OCI-LY7 (cell line): ENCODE measurements around the gene PPL. TPM values are rescaled to one million over a fixed set of nuclear protein-coding genes. Genes with fewer than 3 reads are reported as not detected.

ENCODE experiments used
- BruUV-seq: library from RNA; stranded (reverse); fragments of 400-500 nt; replicated peaks from 2 replicates; lab custom pipeline; 2021; lab: Mats Ljungman, UMichigan
- CTCF ChIA-PET: fragments of 300-600 bp; sonication (Branson Sonifier 250); formaldehyde crosslinking; loops from one replicate; lab custom pipeline; 2022; ENCODE audit warnings: antibody characterized with exemption; ENCODE audit not compliant: unreplicated experiment; lab: Charles Lee
- POLR2A ChIA-PET: fragments of 300-600 bp; sonication (Branson Sonifier 250); formaldehyde crosslinking; loops from one replicate; lab custom pipeline; 2022; ENCODE audit warnings: antibody characterized with exemption; lab: Charles Lee
- DNase-seq: peaks from one replicate; pipeline ENCODE4 v3.0.0-alpha.2; 2015; ENCODE audit warnings: low spot score
- H2AFZ ChIP-seq: fragments of 200-600 bp; sonication (generic), shearing (Covaris generic); 2 replicates; pipeline ENCODE4 v1.6.1; 2014; ENCODE audit warnings: mild to moderate bottlenecking, antibody characterized with exemption, low read length, moderate library complexity
- H3K27ac ChIP-seq: fragments of 200-600 bp; sonication (generic); 2 replicates; pipeline ENCODE4 v1.5.1; 2014; ENCODE audit warnings: mixed run types, low read depth, mild to moderate bottlenecking, moderate library complexity, low read length, inconsistent platforms; ENCODE audit not compliant: poor library complexity, severe bottlenecking
- H3K36me3 ChIP-seq: fragments of 200-600 bp; sonication (generic); 2 replicates; pipeline ENCODE4 v1.6.1; 2014; ENCODE audit warnings: mild to moderate bottlenecking, antibody characterized with exemption, low read length, moderate library complexity, mixed read lengths; ENCODE audit not compliant: insufficient read depth
- H3K4me1 ChIP-seq: fragments of 200-600 bp; sonication (generic); 2 replicates; pipeline ENCODE4 v1.5.1; 2014; ENCODE audit warnings: mild to moderate bottlenecking, low read length; ENCODE audit not compliant: insufficient read depth, poor library complexity, severe bottlenecking
- H3K4me2 ChIP-seq: fragments of 200-600 bp; sonication (generic); 2 replicates; pipeline ENCODE4 v1.6.1; 2014; ENCODE audit warnings: mild to moderate bottlenecking, low read length
- H3K4me3 ChIP-seq: fragments of 200-600 bp; sonication (generic); 2 replicates; pipeline ENCODE4 v1.5.1; 2014; ENCODE audit warnings: mild to moderate bottlenecking, low read depth, low read length; ENCODE audit not compliant: poor library complexity, severe bottlenecking
- H3K79me2 ChIP-seq: fragments of 200-600 bp; sonication (generic); 2 replicates; pipeline ENCODE4 v1.6.1; 2016; ENCODE audit warnings: low read depth, mild to moderate bottlenecking, low read length, moderate library complexity, mixed read lengths; ENCODE audit not compliant: insufficient read depth
- H3K9me2 ChIP-seq: fragments of 200-600 bp; sonication (generic); 2 replicates; pipeline ENCODE4 v1.6.1; 2016; ENCODE audit warnings: mild to moderate bottlenecking, low read length, mixed read lengths; ENCODE audit not compliant: insufficient read depth
- H3K9me3 ChIP-seq: fragments of 200-600 bp; sonication (generic); 2 replicates; pipeline ENCODE4 v1.6.1; 2014; ENCODE audit warnings: mild to moderate bottlenecking, mixed run types, low read length, mixed read lengths
- H4K20me1 ChIP-seq: fragments of 200-600 bp; sonication (generic); 2 replicates; pipeline ENCODE4 v1.6.1; 2014; ENCODE audit warnings: mild to moderate bottlenecking, antibody characterized with exemption, low read length, moderate library complexity, mixed read lengths; ENCODE audit not compliant: insufficient read depth
- EZH2phosphoT487 ChIP-seq: fragments of 200-600 bp; sonication (generic); IDR thresholded peaks from 2 replicates; pipeline ENCODE4 v1.6.1; 2018; ENCODE audit warnings: low read depth, borderline replicate concordance, mild to moderate bottlenecking, mixed run types, antibody characterized with exemption, low read length, moderate library complexity, mixed read lengths
- intact Hi-C: fragments of 100-400 bp; cut with micrococcal nuclease; formaldehyde crosslinking; loops from one replicate; pipeline ENCODE4 v1.10.0; 2022; ENCODE audit not compliant: unreplicated experiment
- total RNA-seq, 2 experiments: library from RNA; depleted of rRNA in 1 of 2; stranded (reverse); fragments of >200 nt in 1 of 2; shearing (Covaris generic) in 1 of 2; gene quantifications; 2 replicates each; pipeline ENCODE4 v1.2.3, GENCODE V29; 2014 to 2022
- TF ChIP-seq, protein P1 (sequence below): fragments of 200-600 bp; sonication (generic); conservative IDR thresholded peaks from 2 replicates; pipeline ENCODE4 v1.5.1; 2014; ENCODE audit warnings: mild to moderate bottlenecking, antibody characterized with exemption, low read length, moderate library complexity, mixed read lengths

PPL gene
- total RNA-seq, 2 experiments from 2014 or later, result not detected

DNA sequence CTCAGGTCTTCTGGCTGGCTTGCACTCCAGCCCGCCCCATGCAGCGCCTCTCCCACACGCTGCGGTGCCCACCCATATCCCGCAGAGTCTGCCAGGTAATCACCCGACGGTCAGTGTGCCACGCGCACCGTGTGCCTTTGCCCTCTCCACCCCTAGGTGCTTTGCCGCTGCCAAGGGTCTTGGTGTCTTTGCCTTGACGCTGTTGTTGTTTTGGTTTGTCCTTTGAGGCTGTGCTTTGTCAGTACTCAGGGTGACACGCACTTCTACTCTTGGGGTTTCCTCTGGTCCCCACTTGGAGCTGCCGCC, 59.6 kb downstream of the PPL start:
- CTCF ChIA-PET, result no interaction called here
- Histone ChIP-seq H4K20me1 (no peaks in the 10 kb centered on the region), H3K4me2 (no peak overlapping the region), H3K9me2 (no peaks in the 10 kb centered on the region), H3K4me1 (no peaks in the 10 kb centered on the region), H3K4me3 (no peak overlapping the region), H3K27ac (no peak overlapping the region), H3K79me2 (no peaks in the 10 kb centered on the region), H3K9me3 (no peaks in the 10 kb centered on the region), H2AFZ (no peak overlapping the region), H3K36me3 (peaks cover 92% of the 10 kb centered on the region)
- TF ChIP-seq, protein P1, sequence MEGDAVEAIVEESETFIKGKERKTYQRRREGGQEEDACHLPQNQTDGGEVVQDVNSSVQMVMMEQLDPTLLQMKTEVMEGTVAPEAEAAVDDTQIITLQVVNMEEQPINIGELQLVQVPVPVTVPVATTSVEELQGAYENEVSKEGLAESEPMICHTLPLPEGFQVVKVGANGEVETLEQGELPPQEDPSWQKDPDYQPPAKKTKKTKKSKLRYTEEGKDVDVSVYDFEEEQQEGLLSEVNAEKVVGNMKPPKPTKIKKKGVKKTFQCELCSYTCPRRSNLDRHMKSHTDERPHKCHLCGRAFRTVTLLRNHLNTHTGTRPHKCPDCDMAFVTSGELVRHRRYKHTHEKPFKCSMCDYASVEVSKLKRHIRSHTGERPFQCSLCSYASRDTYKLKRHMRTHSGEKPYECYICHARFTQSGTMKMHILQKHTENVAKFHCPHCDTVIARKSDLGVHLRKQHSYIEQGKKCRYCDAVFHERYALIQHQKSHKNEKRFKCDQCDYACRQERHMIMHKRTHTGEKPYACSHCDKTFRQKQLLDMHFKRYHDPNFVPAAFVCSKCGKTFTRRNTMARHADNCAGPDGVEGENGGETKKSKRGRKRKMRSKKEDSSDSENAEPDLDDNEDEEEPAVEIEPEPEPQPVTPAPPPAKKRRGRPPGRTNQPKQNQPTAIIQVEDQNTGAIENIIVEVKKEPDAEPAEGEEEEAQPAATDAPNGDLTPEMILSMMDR, result no peak
- TF ChIP-seq EZH2phosphoT487, result no peak
- POLR2A ChIA-PET, result no interaction called here
- intact Hi-C loops, result no loop called here
- no TSS peak for BruUV-seq
- DNase-seq, result no peak

DNA sequence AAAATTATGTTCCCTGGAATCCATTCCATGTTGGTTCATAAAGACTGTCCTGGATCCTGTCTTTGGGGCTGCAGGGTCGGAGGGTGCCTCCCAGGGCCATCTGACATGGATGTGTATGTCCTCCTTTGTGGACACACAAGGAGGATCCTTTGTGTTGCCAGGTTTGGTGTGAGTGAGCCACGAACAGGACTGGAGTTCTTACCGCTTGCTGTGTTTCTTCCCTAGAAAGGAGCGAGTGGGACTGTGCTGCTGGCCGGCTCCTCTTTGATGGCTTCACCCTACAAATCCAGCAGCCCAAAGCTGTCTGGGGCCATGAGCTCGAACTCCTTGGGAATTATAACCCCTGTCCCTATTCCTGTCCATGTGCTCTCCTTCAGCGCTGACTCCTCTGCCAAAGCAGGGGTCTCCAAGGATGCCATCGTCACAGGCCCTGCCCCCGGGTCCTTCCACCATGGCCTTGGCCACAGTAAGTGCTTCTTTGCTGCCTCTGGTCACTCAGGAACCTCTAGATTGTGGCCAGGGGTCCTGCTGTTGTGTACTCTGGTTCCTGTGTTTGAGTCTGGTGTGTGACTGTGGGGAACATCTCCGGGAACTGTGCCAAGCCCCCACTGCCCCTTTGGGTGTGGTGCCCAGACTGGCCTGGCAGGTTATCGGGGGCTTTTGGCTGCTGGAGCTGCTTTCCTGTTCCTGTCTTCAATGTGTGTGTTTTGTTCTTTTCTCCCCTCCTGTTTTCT, 60.1 kb downstream of the PPL start:
- TF ChIP-seq, protein P1, result no peak
- TF ChIP-seq EZH2phosphoT487, result no peak
- CTCF ChIA-PET, result no interaction called here

DNA sequence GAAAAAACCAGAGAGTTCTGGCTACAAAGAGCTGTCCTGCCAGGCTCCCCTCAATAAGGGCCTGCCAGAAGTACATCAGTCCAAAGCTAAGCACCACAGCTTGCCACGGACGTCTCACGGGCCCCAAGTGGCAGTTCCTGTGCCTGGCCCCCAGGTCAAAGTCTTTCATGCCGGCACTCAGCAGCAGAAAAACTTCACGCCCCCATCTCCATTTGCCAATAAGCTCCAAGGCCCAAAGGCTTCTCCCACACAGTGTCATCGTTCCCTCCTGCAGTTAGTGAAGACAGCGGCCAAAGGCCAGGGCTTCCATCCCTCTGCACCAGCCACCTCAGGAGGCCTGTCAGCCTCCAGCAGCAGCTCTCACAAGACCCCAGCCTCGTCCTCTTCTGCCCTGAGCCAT, 62.3 kb downstream of the PPL start:
- DNase-seq, result no peak
- BruUV-seq, result TSS peak; percentile 55
- no peaks in the 10 kb centered on the region for H3K9me3 ChIP-seq
- no peaks in the 10 kb centered on the region for H3K4me1 ChIP-seq
- ChIA-PET POLR2A (no interaction called here), CTCF (no interaction called here)
- H3K27ac ChIP-seq, result no peak overlapping the region
- no peaks in the 10 kb centered on the region for H4K20me1 ChIP-seq
- no peaks in the 10 kb centered on the region for H3K79me2 ChIP-seq
- H2AFZ ChIP-seq, result no peak overlapping the region
- intact Hi-C loops, result no loop called here
- no peaks in the 10 kb centered on the region for H3K9me2 ChIP-seq
- TF ChIP-seq EZH2phosphoT487, result no peak
- TF ChIP-seq, protein P1, result no peak
- no peak overlapping the region for H3K4me3 ChIP-seq
- H3K36me3 ChIP-seq, result peaks cover 92% of the 10 kb centered on the region
- no peak overlapping the region for H3K4me2 ChIP-seq

More for the DNA sequence above, 60.1 kb downstream of the PPL start:
- Histone ChIP-seq H3K9me2 (no peaks in the 10 kb centered on the region), H3K79me2 (no peaks in the 10 kb centered on the region), H2AFZ (no peak overlapping the region), H4K20me1 (no peaks in the 10 kb centered on the region), H3K4me1 (no peaks in the 10 kb centered on the region), H3K36me3 (peaks cover 92% of the 10 kb centered on the region), H3K27ac (no peak overlapping the region), H3K9me3 (no peaks in the 10 kb centered on the region), H3K4me3 (no peak overlapping the region), H3K4me2 (no peak overlapping the region)
- intact Hi-C loops, result no loop called here
- POLR2A ChIA-PET, result no interaction called here
- no peak for DNase-seq
- no TSS peak for BruUV-seq
